ENCODE measurements around the gene TRPV4. TPM values are rescaled to one million over a fixed set of nuclear protein-coding genes. Genes with fewer than 3 reads are reported as not detected.

The TRPV4 gene
- total and polyA plus RNA-seq, 10 of the 15 experiments (the other 5 are each of a cell fraction or from before 2014, with no cell fraction given): not detected

DNA sequence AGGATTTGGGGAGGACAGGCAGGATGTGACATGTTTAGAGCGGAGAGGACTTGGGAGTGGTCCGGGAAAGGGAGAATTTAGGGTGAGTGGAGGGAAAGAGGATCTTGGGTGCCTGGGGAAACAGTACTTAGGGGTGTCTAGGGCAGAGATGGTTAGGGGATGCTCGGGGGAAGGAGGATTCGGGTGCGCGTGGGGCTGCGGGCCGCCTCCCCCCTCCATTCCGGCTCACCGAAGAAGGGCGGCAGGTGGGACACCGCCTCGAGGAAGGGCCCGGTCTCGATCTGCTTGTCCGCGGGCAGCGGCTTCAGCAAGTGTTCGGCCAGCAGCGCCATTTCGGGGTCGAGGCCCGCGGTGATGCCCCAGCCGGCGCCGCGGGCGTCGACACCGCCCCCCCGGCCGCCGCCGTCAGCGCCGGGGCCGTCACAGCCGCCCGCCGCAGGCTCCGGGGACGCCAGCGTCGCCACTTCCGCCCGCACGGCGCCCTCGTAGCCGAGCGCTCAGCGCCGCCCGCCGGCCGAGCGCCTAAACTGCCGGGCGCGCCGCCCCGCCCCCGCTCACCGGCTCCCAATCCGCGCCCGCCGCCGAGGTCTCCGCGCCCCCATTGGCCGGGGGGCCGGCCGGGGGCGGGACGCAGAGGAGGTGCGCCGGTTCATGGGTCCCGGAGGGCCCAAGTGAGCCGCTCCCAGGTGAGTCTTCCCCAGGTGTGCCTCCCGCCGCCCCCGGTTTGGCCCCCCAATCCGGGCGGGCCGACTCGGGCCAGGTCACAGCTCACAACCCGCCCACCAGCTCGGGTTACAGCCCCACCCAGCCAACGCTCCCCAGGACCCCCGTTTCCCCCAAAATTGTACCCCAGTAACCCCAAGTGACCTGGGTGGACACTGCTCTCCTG lies 47.1 kb upstream of the TRPV4 start, which contains the start of gene GLTP (continued):
- TF ChIP-seq, protein P1, sequence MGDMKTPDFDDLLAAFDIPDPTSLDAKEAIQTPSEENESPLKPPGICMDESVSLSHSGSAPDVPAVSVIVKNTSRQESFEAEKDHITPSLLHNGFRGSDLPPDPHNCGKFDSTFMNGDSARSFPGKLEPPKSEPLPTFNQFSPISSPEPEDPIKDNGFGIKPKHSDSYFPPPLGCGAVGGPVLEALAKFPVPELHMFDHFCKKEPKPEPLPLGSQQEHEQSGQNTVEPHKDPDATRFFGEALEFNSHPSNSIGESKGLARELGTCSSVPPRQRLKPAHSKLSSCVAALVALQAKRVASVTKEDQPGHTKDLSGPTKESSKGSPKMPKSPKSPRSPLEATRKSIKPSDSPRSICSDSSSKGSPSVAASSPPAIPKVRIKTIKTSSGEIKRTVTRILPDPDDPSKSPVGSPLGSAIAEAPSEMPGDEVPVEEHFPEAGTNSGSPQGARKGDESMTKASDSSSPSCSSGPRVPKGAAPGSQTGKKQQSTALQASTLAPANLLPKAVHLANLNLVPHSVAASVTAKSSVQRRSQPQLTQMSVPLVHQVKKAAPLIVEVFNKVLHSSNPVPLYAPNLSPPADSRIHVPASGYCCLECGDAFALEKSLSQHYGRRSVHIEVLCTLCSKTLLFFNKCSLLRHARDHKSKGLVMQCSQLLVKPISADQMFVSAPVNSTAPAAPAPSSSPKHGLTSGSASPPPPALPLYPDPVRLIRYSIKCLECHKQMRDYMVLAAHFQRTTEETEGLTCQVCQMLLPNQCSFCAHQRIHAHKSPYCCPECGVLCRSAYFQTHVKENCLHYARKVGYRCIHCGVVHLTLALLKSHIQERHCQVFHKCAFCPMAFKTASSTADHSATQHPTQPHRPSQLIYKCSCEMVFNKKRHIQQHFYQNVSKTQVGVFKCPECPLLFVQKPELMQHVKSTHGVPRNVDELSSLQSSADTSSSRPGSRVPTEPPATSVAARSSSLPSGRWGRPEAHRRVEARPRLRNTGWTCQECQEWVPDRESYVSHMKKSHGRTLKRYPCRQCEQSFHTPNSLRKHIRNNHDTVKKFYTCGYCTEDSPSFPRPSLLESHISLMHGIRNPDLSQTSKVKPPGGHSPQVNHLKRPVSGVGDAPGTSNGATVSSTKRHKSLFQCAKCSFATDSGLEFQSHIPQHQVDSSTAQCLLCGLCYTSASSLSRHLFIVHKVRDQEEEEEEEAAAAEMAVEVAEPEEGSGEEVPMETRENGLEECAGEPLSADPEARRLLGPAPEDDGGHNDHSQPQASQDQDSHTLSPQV (IDR thresholded peaks at IDR 0.05): no peak
- TF ChIP-seq PAX8 (IDR thresholded peaks at IDR 0.05) (no peak), CREB1 (IDR thresholded peaks at IDR 0.05; ENCODE audit: low read depth) (peak; percentile 75; the same call in 1 of the 2 replicates), NR2C1 (IDR thresholded peaks at IDR 0.05) (peak; percentile 67), EED (IDR thresholded peaks at IDR 0.05; ENCODE audit: low read depth) (no peak), ASH2L (IDR thresholded peaks at IDR 0.05; ENCODE audit: borderline replicate concordance, low read depth) (no peak), BHLHE40 (IDR thresholded peaks at IDR 0.05; ENCODE audit: borderline replicate concordance in 1 of 2, low read depth in 2 of 2, low read length in 1 of 2) (peak in 1 of 2 experiments; percentile 79; a peak in 2 of 4 replicates), NRF1 (conservative IDR thresholded peaks at IDR 0.05; ENCODE audit: low read depth, low read length) (no peak), CBFB (IDR thresholded peaks at IDR 0.05; ENCODE audit: low read depth) (no peak), FOS (IDR thresholded peaks at IDR 0.05; ENCODE audit: borderline replicate concordance, extremely low read depth, insufficient read length) (peak; percentile 42), KLF5 (IDR thresholded peaks at IDR 0.05; ENCODE audit: partially characterized antibody) (no peak), ZNF622 (IDR thresholded peaks at IDR 0.05) (no peak), SP1 (IDR thresholded peaks at IDR 0.05; ENCODE audit: low read depth, low read length) (peak; percentile 89), NR2C2 (IDR thresholded peaks at IDR 0.05; ENCODE audit: borderline replicate concordance, control insufficient read depth, insufficient read length, low read depth) (no peak), ZNF24 (IDR thresholded peaks at IDR 0.05) (no peak), POLR2A (IDR thresholded peaks at IDR 0.05; ENCODE audit: low read depth, low read length) (peak; percentile 75)
- TF ChIP-seq, protein P2, sequence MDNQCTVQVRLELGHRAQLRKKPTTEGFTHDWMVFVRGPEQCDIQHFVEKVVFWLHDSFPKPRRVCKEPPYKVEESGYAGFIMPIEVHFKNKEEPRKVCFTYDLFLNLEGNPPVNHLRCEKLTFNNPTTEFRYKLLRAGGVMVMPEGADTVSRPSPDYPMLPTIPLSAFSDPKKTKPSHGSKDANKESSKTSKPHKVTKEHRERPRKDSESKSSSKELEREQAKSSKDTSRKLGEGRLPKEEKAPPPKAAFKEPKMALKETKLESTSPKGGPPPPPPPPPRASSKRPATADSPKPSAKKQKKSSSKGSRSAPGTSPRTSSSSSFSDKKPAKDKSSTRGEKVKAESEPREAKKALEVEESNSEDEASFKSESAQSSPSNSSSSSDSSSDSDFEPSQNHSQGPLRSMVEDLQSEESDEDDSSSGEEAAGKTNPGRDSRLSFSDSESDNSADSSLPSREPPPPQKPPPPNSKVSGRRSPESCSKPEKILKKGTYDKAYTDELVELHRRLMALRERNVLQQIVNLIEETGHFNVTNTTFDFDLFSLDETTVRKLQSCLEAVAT (IDR thresholded peaks at IDR 0.05): peak; percentile 62
- TF ChIP-seq, protein P3, sequence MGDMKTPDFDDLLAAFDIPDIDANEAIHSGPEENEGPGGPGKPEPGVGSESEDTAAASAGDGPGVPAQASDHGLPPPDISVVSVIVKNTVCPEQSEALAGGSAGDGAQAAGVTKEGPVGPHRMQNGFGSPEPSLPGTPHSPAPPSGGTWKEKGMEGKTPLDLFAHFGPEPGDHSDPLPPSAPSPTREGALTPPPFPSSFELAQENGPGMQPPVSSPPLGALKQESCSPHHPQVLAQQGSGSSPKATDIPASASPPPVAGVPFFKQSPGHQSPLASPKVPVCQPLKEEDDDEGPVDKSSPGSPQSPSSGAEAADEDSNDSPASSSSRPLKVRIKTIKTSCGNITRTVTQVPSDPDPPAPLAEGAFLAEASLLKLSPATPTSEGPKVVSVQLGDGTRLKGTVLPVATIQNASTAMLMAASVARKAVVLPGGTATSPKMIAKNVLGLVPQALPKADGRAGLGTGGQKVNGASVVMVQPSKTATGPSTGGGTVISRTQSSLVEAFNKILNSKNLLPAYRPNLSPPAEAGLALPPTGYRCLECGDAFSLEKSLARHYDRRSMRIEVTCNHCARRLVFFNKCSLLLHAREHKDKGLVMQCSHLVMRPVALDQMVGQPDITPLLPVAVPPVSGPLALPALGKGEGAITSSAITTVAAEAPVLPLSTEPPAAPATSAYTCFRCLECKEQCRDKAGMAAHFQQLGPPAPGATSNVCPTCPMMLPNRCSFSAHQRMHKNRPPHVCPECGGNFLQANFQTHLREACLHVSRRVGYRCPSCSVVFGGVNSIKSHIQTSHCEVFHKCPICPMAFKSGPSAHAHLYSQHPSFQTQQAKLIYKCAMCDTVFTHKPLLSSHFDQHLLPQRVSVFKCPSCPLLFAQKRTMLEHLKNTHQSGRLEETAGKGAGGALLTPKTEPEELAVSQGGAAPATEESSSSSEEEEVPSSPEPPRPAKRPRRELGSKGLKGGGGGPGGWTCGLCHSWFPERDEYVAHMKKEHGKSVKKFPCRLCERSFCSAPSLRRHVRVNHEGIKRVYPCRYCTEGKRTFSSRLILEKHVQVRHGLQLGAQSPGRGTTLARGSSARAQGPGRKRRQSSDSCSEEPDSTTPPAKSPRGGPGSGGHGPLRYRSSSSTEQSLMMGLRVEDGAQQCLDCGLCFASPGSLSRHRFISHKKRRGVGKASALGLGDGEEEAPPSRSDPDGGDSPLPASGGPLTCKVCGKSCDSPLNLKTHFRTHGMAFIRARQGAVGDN (IDR thresholded peaks at IDR 0.05): peak; percentile 63; the same call in 1 of the 2 replicates
- TF ChIP-seq, protein P4, sequence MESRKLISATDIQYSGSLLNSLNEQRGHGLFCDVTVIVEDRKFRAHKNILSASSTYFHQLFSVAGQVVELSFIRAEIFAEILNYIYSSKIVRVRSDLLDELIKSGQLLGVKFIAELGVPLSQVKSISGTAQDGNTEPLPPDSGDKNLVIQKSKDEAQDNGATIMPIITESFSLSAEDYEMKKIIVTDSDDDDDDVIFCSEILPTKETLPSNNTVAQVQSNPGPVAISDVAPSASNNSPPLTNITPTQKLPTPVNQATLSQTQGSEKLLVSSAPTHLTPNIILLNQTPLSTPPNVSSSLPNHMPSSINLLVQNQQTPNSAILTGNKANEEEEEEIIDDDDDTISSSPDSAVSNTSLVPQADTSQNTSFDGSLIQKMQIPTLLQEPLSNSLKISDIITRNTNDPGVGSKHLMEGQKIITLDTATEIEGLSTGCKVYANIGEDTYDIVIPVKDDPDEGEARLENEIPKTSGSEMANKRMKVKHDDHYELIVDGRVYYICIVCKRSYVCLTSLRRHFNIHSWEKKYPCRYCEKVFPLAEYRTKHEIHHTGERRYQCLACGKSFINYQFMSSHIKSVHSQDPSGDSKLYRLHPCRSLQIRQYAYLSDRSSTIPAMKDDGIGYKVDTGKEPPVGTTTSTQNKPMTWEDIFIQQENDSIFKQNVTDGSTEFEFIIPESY (IDR thresholded peaks at IDR 0.05): no peak

Measured in GM12878 (cell line).